Measurements from ENCODE around the gene FUS.
"Not testable (repeated sequence)": the region's sequence is repeated elsewhere in the genome, so short reads cannot be mapped to it uniquely, and the experiment has no call there.

The FUS gene

GRCh38 chr16:31142109-31143010 is 37.6 kb upstream of the FUS start:
- peak overlapping the region; percentile 87 for H2AFZ ChIP-seq (ENCODE audit: insufficient read depth, low read length, poor library complexity)
- H4K12ac ChIP-seq (ENCODE audit: low read depth, low read length): peak overlapping the region; percentile 75
- H3K18ac ChIP-seq (ENCODE audit: low read length): peak overlapping the region; percentile 26
- H3K79me2 ChIP-seq (ENCODE audit: control insufficient read depth, insufficient read depth, low read length, poor library complexity): peaks cover 3% of the 10 kb centered on the region
- peak overlapping the region; percentile 87 for H3K9ac ChIP-seq (ENCODE audit: low read length)
- peak overlapping the region; percentile 26 for H2BK120ac ChIP-seq (ENCODE audit: insufficient read depth, low read length, poor library complexity)
- no peak overlapping the region for H3K23ac ChIP-seq (ENCODE audit: low read length)
- H3K4me1 ChIP-seq (ENCODE audit: control insufficient read depth in 1 of 2, insufficient read depth in 2 of 2, low read length in 2 of 2): peaks cover 26 to 27% of the 10 kb centered on the region in 2 experiments
- no peaks in the 10 kb centered on the region for H3K36me3 ChIP-seq (ENCODE audit: control insufficient read depth in 1 of 2, insufficient read depth in 2 of 2, low read length in 2 of 2)
- H3K27me3 ChIP-seq (ENCODE audit: insufficient read depth, low read length): no peaks in the 10 kb centered on the region
- peak overlapping the region; percentile 1 for H2BK12ac ChIP-seq (ENCODE audit: low read length)
- peak overlapping the region; percentile 42 for H2BK5ac ChIP-seq (ENCODE audit: low read depth, low read length, poor library complexity)
- DNase-seq: peak; percentile 99
- WGBS (ENCODE audit: extremely low coverage, insufficient coverage, insufficient read length): no CpG with 5 or more reads among the region's 89 CpGs
- peak overlapping the region; percentile 75 for H4K91ac ChIP-seq (ENCODE audit: low read depth, low read length)
- H3K4ac ChIP-seq (ENCODE audit: low read depth, low read length): peak overlapping the region; percentile 31
- peak overlapping the region; percentile 35 for H3K14ac ChIP-seq (ENCODE audit: low read length)
- peak overlapping the region; percentile 68 for H3K4me3 ChIP-seq (ENCODE audit: low read depth, low read length)
- H3K27ac ChIP-seq (ENCODE audit: low read depth, low read length): peak overlapping the region; percentile 20
- peaks cover 6% of the 10 kb centered on the region for H3K9me3 ChIP-seq (ENCODE audit: insufficient read depth, low read depth, low read length)
- peaks cover 23% of the 10 kb centered on the region for H3K79me1 ChIP-seq (ENCODE audit: low read length)
- H4K8ac ChIP-seq (ENCODE audit: low read depth, low read length): peak overlapping the region; percentile 72
- peak overlapping the region; percentile 100 for H3K4me2 ChIP-seq (ENCODE audit: low read length)
- H2AK5ac ChIP-seq (ENCODE audit: low read length): peak overlapping the region; percentile 31

- H3K14ac ChIP-seq (ENCODE audit: low read length): peak overlapping the region; percentile 35
- H3K9ac ChIP-seq (ENCODE audit: low read length): peak overlapping the region; percentile 87
- H4K91ac ChIP-seq (ENCODE audit: low read depth, low read length): peak overlapping the region; percentile 75
- WGBS (ENCODE audit: extremely low coverage, insufficient coverage, insufficient read length): no CpG with 5 or more reads among the region's 22 CpGs
- peaks cover 6% of the 10 kb centered on the region for H3K9me3 ChIP-seq (ENCODE audit: insufficient read depth, low read depth, low read length)
- peak overlapping the region; percentile 72 for H4K8ac ChIP-seq (ENCODE audit: low read depth, low read length)
- peak overlapping the region; percentile 26 for H2BK120ac ChIP-seq (ENCODE audit: insufficient read depth, low read length, poor library complexity)
- no peak overlapping the region for H3K23ac ChIP-seq (ENCODE audit: low read length)
- peak overlapping the region; percentile 31 for H2AK5ac ChIP-seq (ENCODE audit: low read length)
- no peak overlapping the region for H2BK5ac ChIP-seq (ENCODE audit: low read depth, low read length, poor library complexity)
- H2AFZ ChIP-seq (ENCODE audit: insufficient read depth, low read length, poor library complexity): peak overlapping the region; percentile 87
- H3K79me1 ChIP-seq (ENCODE audit: low read length): peaks cover 23% of the 10 kb centered on the region
- H2BK12ac ChIP-seq (ENCODE audit: low read length): no peak overlapping the region
- no peak overlapping the region for H3K4me3 ChIP-seq (ENCODE audit: low read depth, low read length)
- peaks cover 3% of the 10 kb centered on the region for H3K79me2 ChIP-seq (ENCODE audit: control insufficient read depth, insufficient read depth, low read length, poor library complexity)
- H3K4me1 ChIP-seq (ENCODE audit: control insufficient read depth in 1 of 2, insufficient read depth in 2 of 2, low read length in 2 of 2): peaks cover 25 to 26% of the 10 kb centered on the region in 2 experiments
- DNase-seq: no peak
- H4K12ac ChIP-seq (ENCODE audit: low read depth, low read length): peak overlapping the region; percentile 75
- H3K18ac ChIP-seq (ENCODE audit: low read length): peak overlapping the region; percentile 26
- no peaks in the 10 kb centered on the region for H3K27me3 ChIP-seq (ENCODE audit: insufficient read depth, low read length)
- no peaks in the 10 kb centered on the region for H3K36me3 ChIP-seq (ENCODE audit: control insufficient read depth in 1 of 2, insufficient read depth in 2 of 2, low read length in 2 of 2)
- peak overlapping the region; percentile 100 for H3K4me2 ChIP-seq (ENCODE audit: low read length)
- peak overlapping the region; percentile 31 for H3K4ac ChIP-seq (ENCODE audit: low read depth, low read length)
- no peak overlapping the region for H3K27ac ChIP-seq (ENCODE audit: low read depth, low read length)
Observed at GRCh38 chr16:31143011-31143693, 36.8 kb upstream of the FUS start.

GRCh38 chr16:31143694-31144148 is 36.2 kb upstream of the FUS start:
- DNase-seq: no peak

GRCh38 chr16:31144418-31144817 is 35.5 kb upstream of the FUS start:
- not testable (repeated sequence) for H4K12ac ChIP-seq (ENCODE audit: low read depth, low read length); H2AK5ac ChIP-seq (ENCODE audit: low read length); H3K79me2 ChIP-seq (ENCODE audit: control insufficient read depth, insufficient read depth, low read length, poor library complexity); H3K14ac ChIP-seq (ENCODE audit: low read length); DNase-seq; H3K4me2 ChIP-seq (ENCODE audit: low read length); H2BK12ac ChIP-seq (ENCODE audit: low read length); H3K9ac ChIP-seq (ENCODE audit: low read length); H3K4me3 ChIP-seq (ENCODE audit: low read depth, low read length); H3K9me3 ChIP-seq (ENCODE audit: insufficient read depth, low read depth, low read length); H3K23ac ChIP-seq (ENCODE audit: low read length); H3K27me3 ChIP-seq (ENCODE audit: insufficient read depth, low read length); H3K4ac ChIP-seq (ENCODE audit: low read depth, low read length); H4K91ac ChIP-seq (ENCODE audit: low read depth, low read length); H3K18ac ChIP-seq (ENCODE audit: low read length); H4K8ac ChIP-seq (ENCODE audit: low read depth, low read length); H2BK120ac ChIP-seq (ENCODE audit: insufficient read depth, low read length, poor library complexity); H2BK5ac ChIP-seq (ENCODE audit: low read depth, low read length, poor library complexity); H2AFZ ChIP-seq (ENCODE audit: insufficient read depth, low read length, poor library complexity); H3K36me3 ChIP-seq (ENCODE audit: control insufficient read depth in 1 of 2, insufficient read depth in 2 of 2, low read length in 2 of 2); H3K27ac ChIP-seq (ENCODE audit: low read depth, low read length)
- peaks cover 11% of the 10 kb centered on the region for H3K79me1 ChIP-seq (ENCODE audit: low read length)
- WGBS (ENCODE audit: extremely low coverage, insufficient coverage, insufficient read length): no CpG with 5 or more reads among the region's 7 CpGs
- H3K4me1 ChIP-seq (ENCODE audit: control insufficient read depth in 1 of 2, insufficient read depth in 2 of 2, low read length in 2 of 2): peaks cover 12 to 17% of the 10 kb centered on the region in 2 experiments

More at GRCh38 chr16:31143694-31144148, 36.2 kb upstream of the FUS start:
- H2AK5ac ChIP-seq (ENCODE audit: low read length): no peak overlapping the region
- no peak overlapping the region for H3K4ac ChIP-seq (ENCODE audit: low read depth, low read length)
- H2BK12ac ChIP-seq (ENCODE audit: low read length): no peak overlapping the region
- H3K4me2 ChIP-seq (ENCODE audit: low read length): no peak overlapping the region
- H3K9me3 ChIP-seq (ENCODE audit: insufficient read depth, low read depth, low read length): peaks cover 2% of the 10 kb centered on the region
- no peak overlapping the region for H2AFZ ChIP-seq (ENCODE audit: insufficient read depth, low read length, poor library complexity)
- WGBS (ENCODE audit: extremely low coverage, insufficient coverage, insufficient read length): no CpG with 5 or more reads among the region's 8 CpGs
- H4K12ac ChIP-seq (ENCODE audit: low read depth, low read length): no peak overlapping the region
- peaks cover 19 to 24% of the 10 kb centered on the region in 2 experiments for H3K4me1 ChIP-seq (ENCODE audit: control insufficient read depth in 1 of 2, insufficient read depth in 2 of 2, low read length in 2 of 2)
- no peaks in the 10 kb centered on the region for H3K27me3 ChIP-seq (ENCODE audit: insufficient read depth, low read length)
- peaks cover 17% of the 10 kb centered on the region for H3K79me1 ChIP-seq (ENCODE audit: low read length)
- H3K36me3 ChIP-seq (ENCODE audit: control insufficient read depth in 1 of 2, insufficient read depth in 2 of 2, low read length in 2 of 2): no peaks in the 10 kb centered on the region
- H4K91ac ChIP-seq (ENCODE audit: low read depth, low read length): no peak overlapping the region
- no peak overlapping the region for H2BK120ac ChIP-seq (ENCODE audit: insufficient read depth, low read length, poor library complexity)
- no peak overlapping the region for H2BK5ac ChIP-seq (ENCODE audit: low read depth, low read length, poor library complexity)
- no peak overlapping the region for H3K27ac ChIP-seq (ENCODE audit: low read depth, low read length)
- H3K9ac ChIP-seq (ENCODE audit: low read length): no peak overlapping the region
- H4K8ac ChIP-seq (ENCODE audit: low read depth, low read length): no peak overlapping the region
- peaks cover 3% of the 10 kb centered on the region for H3K79me2 ChIP-seq (ENCODE audit: control insufficient read depth, insufficient read depth, low read length, poor library complexity)
- H3K4me3 ChIP-seq (ENCODE audit: low read depth, low read length): no peak overlapping the region
- no peak overlapping the region for H3K23ac ChIP-seq (ENCODE audit: low read length)
- H3K14ac ChIP-seq (ENCODE audit: low read length): no peak overlapping the region
- no peak overlapping the region for H3K18ac ChIP-seq (ENCODE audit: low read length)

Measured in trophoblast cell (in vitro differentiated cells and primary cell).